IPS-NIHi7 (cell line): Measurements from ENCODE around the gene ATG3.
A peak's percentile ranks its signal among the peaks of the same experiment; 100 is the strongest.
"Not testable (repeated sequence)": the region's sequence is repeated elsewhere in the genome, so short reads cannot be mapped to it uniquely, and the experiment has no call there.

Source experiments
- DNase-seq: peaks from one replicate; pipeline ENCODE4 v3.0.0; 2012; ENCODE audit warnings: mixed read lengths; ENCODE audit errors: extremely low spot score

The ATG3 gene

DNA sequence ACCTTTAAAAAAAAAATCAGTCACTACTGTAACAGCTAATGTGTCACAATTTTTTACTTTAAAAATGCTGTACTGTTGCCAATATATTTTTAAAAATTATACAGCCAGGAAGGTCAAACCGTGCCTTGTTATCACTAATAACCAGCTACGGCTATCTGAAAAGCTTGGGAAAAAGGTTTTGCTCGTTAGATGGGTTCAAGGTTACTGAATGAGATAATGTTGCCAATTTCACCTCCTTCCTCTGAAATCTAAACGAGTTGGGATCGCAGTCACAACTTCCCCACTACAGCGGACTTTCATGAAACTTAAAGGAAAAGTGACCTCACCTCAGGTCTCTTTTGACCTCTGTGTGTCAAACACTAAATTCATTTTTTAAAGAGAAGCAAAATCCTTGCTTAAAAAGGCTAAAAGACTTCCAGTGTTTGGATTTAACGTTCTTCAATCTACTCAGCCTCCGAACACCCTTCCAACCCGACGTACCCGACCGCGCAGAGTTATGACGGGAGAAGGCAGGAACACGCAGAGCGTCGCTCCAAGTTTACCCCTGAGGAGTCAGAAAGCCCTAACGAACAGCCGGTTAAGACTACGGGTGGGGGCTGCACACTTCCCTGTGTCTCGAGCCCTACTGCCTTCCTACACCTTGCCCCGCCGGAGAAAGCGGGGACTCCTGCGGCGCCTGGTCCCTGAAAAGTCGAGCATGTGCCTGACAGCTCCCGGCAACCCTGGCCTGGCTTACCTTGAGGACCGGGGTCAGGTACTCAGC is 860 bp downstream of the ATG3 start:
- peak; percentile 57 for DNase-seq

DNA sequence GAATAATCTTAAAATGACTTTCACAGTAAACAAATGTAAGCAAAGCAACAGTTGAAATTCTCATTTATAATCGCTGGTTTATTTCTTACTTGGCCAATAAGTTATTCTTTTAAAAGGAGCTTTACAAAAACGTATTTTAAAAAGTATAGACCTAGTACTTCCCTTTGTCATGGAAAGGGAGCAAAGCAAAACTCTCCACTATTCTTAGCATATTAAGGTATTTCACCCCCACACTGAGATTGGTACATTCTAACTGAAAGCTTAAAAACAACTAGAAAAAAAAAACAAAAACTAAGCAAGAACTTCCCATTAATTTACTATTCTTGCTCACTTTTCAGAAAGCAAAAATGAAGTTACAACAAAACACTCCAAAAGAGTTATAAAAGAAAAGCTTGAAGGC is 1.5 kb downstream of the ATG3 start:
- no peak for DNase-seq

DNA sequence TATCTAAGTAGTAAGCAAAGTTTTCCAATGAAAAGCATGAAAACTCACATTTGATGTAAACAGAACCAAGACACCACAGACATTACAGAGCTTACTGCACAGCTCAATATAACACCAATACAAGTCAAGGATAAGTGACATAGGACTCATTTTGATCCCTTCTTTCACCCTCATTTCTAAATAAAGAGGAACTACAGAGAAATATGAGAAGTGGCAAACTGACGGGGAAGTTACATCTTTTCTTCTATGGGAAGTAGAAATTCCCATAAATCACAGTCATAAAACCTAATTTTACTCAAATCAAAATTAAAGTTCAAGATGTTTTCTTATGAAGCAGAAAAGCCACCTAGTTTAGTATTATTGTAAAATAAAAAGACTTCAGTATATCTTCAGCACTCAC is 3.8 kb downstream of the ATG3 start:
- DNase-seq = no peak

DNA sequence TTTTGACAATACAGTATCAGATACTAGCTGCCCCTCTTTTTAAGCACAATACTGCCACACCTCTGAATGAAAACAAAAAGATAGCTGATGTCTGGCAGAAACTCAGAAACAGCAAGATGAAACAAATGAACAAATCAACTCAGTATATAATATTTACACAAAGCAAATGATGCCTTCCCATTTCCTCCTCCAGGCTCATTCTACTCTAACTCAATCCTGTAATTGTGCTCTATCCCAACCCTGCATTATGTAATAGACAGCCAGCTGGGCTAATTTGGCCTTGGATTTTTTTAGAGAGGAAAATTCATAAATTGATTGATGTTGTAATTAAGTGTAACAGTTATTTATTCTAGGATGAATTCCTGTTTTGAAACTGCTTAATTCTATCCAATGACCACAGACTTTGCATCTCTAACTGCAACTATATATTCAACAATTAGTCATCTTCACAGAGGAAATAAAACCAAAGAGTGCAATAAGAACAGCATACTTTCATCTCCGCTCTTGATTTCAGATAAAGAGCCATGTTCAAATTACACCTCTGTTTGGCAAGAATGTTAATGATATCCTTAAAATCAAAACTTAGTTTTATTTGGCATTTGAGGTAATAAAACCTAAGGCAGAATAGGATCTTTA is 6.1 kb downstream of the ATG3 start:
- DNase-seq = no peak

DNA sequence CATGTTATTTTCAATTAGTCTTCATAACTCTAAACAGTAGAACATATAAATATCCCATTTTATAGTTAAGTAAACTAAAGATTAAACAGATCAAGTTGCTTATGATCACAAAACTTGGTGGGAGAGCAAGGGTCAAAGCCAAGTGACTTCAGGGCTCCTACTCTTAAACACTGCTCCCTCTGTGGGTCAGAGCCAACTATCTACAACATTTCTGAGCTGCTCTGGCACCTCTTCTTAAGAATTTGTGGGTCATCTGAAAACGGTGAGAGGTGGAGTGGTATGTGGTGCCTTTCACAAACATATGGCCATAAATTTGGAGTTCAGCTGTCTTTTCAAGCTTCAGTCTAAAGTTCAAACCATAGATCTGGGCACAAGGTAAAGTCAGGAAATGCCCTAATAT is 10.9 kb downstream of the ATG3 start:
- DNase-seq = peak; percentile 16

DNA sequence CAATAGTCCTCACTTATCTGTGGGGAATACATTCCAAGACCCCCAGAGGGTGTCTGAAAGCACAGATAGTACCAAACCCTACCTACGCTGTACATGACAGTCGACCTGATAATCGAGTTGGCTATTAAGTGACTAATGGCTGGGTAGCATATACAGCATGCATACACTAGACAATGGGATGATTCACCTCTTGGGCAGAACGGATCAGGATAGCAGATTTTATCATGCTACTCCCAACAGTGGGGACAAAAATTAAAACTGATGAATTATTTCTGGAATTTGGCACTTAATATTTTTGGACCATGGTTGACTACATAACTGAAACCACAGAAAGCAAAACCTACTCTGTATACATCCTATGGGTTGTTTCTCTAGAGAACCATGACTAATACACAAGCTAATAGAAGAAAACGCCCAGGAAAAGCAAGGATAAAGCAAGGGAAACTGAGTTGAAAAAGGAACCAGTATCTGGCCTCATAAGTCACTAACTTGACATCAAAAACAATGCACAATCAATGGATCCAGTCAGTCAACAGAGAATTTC is 15.5 kb downstream of the ATG3 start:
- DNase-seq = no peak

DNA sequence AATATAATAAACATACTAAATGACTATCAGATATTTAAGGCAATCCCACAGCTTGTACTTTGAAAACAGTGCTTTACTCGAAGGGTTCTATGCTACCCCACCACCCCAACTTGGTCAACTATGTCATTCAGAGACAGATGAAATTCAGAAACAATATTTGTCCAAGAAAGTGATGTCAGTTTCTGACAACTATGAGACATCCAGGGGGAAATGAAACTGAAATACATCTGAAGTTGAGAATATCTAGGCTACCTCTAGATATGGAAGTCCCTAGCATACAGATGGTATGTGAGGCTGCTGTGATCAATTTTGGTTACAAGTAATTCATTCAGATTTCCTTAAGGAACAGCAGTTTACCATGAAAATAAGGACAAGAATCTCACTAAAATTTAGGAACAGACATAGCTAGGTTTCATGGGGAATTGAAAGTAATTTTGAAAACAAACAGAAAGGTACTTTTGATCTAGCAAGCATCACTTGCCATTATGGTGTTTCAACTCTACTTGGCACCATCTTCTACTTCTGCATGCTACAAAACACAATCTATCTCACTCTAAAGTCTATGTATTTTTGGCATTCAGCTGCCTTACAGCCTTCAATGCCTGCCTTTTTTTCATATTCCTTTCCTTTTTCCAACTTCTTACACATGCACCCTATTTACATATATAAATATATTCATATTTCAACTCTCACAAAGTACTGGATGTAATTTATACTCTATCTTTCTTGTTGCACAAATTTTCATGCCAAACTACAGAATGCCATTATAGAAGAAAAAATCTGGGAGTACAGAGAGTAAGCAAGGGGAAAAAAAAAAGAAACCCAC is 21.7 kb downstream of the ATG3 start:
- DNase-seq = no peak

DNA sequence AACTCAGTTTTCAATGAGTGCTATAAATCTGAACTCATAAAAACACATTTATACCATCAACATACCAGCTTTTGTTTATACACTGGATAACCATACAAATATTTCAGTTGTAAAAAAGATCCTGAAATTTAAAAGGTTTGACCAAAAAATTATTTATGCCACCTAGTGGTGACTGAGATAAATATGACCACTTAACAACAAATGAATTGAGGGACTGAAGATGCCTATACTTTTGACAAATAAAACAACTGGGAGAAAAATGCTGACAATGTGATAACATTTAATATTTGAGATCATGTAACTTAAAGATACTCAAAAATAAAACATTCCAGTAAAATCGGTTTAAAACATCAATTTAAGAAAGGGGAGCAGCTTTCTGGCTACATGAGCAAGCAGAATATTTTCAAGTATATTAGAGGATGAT is 30.4 kb downstream of the ATG3 start:
- DNase-seq = peak; percentile 9

DNA sequence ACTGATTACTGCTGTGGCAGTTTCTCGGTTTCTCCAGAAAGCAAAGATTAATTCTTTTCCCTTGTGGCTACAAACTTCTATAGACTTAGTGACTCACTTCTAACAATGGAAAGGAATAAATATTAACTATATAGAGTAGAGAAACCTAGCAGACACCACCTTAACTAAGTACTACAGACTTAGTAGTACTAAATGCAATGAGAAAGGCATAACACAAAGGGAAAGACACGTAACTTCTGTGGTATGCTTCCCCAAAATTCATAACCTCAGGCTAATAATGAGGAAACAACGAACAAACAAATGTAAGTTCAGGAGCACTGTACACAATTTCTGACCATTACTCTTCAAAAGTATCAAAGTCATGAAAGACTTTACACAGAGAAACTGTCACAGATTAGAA is 31.2 kb downstream of the ATG3 start:
- no peak for DNase-seq

DNA sequence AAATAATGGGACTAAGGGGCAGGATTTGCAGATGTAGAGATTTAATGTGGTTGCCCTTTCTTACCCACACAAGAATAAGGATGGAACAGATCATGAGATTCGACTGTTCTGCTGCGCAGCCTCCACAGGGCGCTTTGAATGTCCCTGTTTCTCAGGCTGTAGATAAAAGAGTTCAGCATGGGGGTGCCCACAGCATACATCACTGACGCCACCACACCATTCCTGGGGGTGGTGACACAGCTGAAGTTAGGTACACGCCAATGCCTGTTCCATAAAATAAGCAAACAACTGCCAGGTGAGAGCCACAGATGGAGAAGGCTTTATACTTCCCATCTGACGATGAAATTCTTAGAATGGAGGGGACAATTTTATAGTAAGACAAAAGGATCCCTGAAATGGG is 37.6 kb downstream of the ATG3 start:
- DNase-seq = not testable (repeated sequence)

DNA sequence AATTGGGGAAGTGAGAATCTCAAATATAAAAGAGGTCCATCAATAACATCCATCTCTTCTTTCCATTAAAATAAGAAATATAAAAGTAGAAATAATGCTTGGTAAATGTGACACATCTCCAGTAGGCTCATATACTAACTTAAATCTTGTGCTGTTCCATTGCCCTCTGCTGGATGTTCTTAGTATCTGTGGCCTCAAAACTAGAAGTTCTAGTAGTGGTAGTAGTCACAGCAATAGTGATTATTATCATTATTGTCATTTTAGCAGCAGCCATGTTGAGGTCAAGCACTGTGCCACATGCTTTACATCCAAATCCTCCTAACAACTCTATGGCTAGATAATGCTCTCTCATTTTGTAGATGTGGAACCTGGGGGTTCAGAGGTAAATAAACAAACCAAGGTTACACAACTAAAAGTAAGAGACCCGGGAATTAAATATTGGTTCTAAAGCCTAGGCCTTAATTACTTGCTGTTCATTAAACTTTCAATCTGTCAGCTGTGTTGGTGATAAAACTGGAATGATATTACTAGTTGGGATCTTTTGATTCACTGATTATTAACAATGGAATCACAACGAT is 42.2 kb downstream of the ATG3 start:
- DNase-seq = peak; percentile 63

DNA sequence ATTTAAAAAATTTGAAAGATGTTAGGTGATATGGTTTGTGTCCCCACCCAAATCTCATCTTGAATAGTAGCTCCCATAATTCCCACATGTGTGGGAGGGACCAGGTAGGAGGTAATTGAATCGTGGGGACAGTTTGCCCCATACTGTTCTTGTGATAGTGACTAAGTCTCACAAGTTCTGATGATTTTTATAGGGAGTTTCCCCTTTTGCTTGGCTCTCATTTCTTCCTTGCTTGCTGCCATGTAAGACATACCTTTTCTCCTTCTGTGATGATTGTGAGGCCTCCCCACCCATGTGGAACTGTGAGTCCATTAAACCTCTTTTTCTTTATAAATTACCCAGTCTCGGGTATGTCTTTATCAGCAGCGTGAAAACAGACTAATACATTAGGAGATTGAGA is 42.8 kb downstream of the ATG3 start:
- not testable (repeated sequence) for DNase-seq

DNA sequence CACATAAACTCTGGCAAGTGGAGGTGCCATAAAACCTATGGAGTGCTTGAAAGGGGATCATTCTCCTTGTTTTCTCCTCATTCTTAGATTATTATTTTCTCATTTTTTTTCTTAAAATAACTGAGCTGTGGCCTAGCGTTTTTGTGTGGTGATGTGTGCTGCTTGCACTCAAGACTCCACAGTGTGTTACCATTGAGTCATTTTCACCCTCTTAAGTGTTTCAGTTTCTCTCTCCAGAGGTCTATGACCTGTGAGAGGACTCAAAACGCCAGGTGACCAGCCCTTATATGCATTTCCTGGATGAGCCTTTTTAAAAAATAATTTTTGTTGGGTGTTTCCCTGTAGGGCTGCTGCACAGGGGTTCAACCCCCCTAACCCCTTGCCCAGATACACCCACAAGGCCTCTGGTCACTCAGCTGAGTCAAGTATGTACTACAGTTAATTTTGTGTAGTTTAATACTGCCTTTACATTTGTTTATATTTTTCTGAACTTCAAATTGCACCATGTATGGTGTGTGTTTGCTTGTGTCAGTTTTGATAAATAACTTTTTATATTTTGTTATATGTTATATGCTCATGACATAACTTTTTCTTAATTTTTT is 47.1 kb downstream of the ATG3 start:
- no peak for DNase-seq

DNA sequence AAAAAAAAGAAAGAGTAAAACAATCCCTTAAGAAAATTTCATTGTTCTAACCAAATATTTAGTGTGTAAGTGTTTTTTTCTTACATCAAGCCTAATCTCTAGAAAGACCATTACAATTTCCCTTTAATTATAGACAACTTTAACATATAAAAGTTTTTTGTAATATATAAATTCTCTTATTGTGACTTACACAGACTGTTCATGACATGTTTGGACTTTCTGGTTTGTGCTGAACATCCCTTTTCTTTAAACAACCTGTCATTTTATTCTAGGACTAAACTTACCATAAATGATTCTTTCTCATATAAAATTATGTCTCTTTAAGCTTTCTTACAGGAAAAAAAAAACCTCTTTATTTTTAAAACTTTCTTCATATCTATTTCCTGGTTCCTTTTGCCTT is 49.4 kb downstream of the ATG3 start:
- no peak for DNase-seq

DNA sequence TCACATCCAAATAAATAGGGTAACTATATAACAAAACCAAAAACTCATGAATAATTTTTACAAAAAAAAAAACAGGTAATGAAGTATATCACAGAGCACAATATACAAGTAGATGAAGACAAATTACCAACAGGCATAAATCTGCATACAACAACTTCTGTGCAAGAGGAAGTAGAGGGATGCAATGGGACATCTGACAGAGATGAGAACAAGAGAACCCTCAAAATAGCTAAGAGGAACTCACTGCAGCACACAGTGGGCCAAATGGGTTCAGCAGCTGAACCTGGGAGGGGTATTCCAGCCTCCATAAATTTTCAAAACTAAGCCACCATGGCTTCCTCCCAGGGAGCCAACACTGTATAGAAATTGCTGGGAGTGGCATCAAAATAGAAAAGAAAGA is 52.9 kb downstream of the ATG3 start:
- no peak for DNase-seq

DNA sequence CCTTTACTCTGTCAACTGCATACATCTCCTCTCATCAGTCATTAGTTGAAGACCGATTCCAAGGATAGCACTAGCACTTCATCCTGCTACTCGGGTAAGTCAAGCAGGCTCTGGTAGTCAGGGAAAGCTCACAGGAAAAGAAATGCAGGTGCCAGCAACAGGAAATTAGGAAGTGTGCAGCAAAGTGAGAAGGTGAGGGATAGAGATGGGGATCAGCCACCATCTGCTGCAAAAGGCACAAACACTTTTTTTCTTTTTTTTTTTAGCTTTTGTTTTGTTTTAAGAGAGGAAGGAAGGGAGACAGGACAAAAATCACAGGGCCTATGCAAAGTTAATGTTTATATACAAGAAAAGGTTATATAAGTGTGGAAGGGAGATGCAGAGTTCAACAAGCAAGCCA is 53.5 kb downstream of the ATG3 start:
- DNase-seq = no peak

DNA sequence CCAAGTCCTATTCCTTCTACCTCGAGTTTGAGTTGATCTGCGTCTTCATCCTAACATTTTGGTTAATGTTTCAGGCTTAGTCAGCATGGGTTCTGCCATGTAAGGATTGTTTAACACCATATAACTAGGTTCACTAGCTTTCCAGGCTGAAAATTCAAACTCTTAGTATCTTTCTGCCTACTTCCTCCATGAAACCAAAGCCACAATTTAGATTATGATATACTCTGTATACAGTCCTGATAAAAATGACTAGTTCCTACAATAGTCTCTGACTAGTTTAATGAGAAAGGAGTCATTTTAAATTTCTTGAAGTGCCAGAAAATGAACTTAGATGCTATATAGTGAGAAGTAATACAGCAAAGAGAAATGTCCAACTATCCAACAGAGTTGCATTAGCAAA is 55.9 kb downstream of the ATG3 start:
- DNase-seq = no peak

DNA sequence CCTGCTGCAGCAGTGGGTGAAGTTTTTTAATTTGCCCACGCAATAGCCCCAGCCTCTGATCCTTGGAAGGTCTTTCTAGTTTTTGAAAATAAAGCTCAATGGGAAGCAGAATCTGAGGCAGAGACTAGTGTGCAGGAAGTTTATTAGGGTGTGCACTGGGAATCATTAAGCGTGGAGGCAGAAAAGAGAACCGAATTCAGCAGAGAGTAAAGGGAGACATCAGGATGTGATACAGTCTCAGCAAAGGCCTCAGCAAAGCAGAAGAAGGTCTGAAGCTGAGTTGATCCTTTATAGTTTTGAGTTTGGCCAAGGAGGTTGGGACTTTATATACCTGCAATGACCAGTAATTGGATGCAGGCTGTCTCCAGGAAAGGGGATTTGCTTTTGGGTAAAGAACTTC is 57.6 kb downstream of the ATG3 start:
- DNase-seq = no peak

DNA sequence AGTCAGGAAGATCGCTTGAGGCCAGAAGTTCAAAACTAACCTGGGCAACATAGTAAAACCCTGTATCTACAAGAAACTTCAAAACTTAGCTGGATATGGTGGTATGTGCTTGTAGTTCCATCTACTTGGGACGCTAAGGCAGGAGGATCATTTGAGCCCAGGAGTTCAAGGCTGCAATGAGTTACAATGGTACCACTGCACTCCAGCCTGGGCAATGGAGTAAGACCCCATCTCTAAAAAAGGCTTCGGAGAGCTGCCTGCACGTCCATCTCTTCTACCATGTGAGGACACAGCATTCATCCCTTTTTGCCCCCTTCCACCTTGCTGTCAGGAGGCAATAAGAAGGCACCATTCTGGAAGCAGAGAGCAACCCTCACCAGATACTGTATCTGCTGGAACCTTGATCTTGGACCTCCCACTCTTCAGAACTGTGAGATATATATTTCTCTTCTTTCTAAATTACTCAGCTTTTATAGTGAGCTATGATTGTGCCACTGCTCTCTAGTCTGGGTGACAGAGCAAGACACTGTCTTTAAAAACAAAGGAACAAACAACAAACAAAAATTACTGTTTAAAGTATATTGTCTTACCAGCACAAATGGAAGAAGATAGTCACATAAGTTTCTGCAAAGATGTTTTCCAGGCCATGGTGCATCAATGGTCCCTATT is 58.3 kb downstream of the ATG3 start:
- DNase-seq = no peak

DNA sequence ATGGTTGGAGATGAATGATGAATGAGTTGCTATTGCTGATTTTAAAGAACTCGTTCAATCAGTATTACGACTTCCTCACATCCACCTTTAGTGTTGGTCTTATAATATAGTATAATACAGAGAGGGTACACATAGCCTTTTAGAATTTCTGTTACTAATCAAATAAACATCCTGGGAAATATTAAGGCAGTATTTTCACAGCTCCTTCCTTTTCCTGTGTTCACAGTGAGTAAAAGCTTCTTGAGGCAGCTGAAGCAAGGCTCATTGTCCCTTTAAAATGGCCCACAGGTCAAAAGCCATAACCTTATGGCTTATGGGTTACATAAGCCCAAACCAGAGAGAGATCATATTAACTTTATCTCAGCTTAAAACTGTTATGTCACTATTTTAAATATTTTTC is 61.1 kb downstream of the ATG3 start:
- DNase-seq = no peak
